OCI-LY7 (cell line): Measurements from ENCODE around the gene SPG7.
"Not testable (repeated sequence)": the region's sequence is repeated elsewhere in the genome, so short reads cannot be mapped to it uniquely, and the experiment has no call there.

ENCODE experiments used
- EZH2phosphoT487 ChIP-seq: fragments of 200-600 bp; sonication (generic); IDR thresholded peaks from 2 replicates; pipeline ENCODE4 v1.6.1; 2018; ENCODE audit warnings: low read depth, borderline replicate concordance, mild to moderate bottlenecking, mixed run types, antibody characterized with exemption, low read length, moderate library complexity, mixed read lengths
- TF ChIP-seq, protein P1 (sequence below): fragments of 200-600 bp; sonication (generic); conservative IDR thresholded peaks from 2 replicates; pipeline ENCODE4 v1.5.1; 2014; ENCODE audit warnings: mild to moderate bottlenecking, antibody characterized with exemption, low read length, moderate library complexity, mixed read lengths

DNA sequence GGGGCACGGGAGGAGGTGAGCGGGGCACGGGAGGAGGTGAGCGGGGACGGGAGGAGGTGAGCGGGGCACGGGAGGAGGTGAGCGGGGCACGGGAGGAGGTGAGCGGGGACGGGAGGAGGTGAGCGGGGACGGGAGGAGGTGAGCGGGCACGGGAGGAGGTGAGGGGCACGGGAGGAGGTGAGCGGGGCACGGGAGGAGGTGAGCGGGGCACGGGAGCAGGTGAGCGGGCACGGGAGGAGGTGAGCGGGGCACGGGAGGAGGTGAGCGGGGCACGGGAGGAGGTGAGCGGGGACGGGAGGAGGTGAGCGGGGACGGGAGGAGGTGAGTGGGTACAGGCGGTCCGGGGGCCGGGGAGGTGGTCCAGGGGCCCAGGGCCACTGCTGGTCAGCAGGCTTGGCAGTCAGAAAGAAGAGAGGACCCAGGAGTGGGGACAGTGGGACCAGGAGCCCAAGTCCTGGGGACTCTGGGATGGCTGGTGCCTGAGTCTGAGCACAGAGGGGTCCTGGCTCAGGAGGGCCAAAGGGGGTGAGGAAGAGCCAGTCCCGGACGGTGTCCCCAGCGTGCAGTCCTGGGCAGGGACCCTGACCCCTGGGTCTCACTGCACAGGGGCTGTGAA, 62.9 kb downstream of the SPG7 start:
- TF ChIP-seq EZH2phosphoT487: not testable (repeated sequence)
- TF ChIP-seq, protein P1, sequence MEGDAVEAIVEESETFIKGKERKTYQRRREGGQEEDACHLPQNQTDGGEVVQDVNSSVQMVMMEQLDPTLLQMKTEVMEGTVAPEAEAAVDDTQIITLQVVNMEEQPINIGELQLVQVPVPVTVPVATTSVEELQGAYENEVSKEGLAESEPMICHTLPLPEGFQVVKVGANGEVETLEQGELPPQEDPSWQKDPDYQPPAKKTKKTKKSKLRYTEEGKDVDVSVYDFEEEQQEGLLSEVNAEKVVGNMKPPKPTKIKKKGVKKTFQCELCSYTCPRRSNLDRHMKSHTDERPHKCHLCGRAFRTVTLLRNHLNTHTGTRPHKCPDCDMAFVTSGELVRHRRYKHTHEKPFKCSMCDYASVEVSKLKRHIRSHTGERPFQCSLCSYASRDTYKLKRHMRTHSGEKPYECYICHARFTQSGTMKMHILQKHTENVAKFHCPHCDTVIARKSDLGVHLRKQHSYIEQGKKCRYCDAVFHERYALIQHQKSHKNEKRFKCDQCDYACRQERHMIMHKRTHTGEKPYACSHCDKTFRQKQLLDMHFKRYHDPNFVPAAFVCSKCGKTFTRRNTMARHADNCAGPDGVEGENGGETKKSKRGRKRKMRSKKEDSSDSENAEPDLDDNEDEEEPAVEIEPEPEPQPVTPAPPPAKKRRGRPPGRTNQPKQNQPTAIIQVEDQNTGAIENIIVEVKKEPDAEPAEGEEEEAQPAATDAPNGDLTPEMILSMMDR: not testable (repeated sequence)
